Endothelial cell of umbilical vein (primary cell): Measurements from ENCODE around the gene PLXNA3.

Experiments used
- EZH2 ChIP-seq: IDR thresholded peaks from 2 replicates; pipeline ENCODE4 v1.6.1; 2012; ENCODE audit warnings: borderline replicate concordance, low read depth, mild to moderate bottlenecking, moderate library complexity, low read length, inconsistent platforms; ENCODE audit not compliant: severe bottlenecking
- POLR2A ChIP-seq: IDR thresholded peaks from 2 replicates; pipeline ENCODE4 v1.6.1; 2012; ENCODE audit warnings: low read depth, mild to moderate bottlenecking, control low read depth, low read length
- POLR2AphosphoS5 ChIP-seq: IDR thresholded peaks from 2 replicates; pipeline ENCODE4 v1.6.1; 2012; ENCODE audit warnings: low read depth, mild to moderate bottlenecking, control low read depth, low read length, moderate library complexity; ENCODE audit not compliant: insufficient read depth
- TF ChIP-seq, protein P1 (sequence below), 2 donors: IDR thresholded peaks; 1 replicate in 1 of 2; 2 replicates in 1 of 2; pipeline ENCODE4 v1.5.1; 2011; ENCODE audit warnings: low read length in 2 of 2, mild to moderate bottlenecking in 2 of 2, moderate library complexity in 2 of 2, control low read depth in 1 of 2, inconsistent platforms in 1 of 2, low read depth in 1 of 2; ENCODE audit not compliant: insufficient read depth in 1 of 2; ENCODE audit errors: extremely low read depth in 1 of 2
- TF ChIP-seq, protein P2 (sequence below): IDR thresholded peaks from 2 replicates; pipeline ENCODE4 v1.6.1; 2011; ENCODE audit not compliant: insufficient read depth, insufficient read length

DNA sequence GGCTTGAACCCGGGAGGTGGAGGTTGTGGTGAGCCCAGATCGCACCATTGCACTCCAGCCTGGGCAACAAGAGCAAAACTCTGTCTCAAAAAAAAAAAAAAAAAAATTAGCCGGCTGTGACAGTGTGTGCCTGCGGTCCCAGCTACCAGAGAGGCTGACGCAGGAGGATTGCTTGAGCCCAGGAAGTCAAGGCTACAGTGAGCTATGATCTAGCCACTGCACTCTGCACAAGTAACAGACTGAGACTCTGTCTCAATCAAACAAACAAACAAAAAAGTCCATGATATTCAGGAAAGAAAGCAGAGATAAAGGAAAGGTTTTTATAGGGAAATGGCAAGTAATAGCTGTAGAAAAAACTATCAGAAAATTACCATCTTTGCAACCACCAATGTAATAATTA is 23.1 kb downstream of the PLXNA3 start:
- TF ChIP-seq POLR2AphosphoS5: no peak
- TF ChIP-seq POLR2A: no peak
- TF ChIP-seq, protein P1, sequence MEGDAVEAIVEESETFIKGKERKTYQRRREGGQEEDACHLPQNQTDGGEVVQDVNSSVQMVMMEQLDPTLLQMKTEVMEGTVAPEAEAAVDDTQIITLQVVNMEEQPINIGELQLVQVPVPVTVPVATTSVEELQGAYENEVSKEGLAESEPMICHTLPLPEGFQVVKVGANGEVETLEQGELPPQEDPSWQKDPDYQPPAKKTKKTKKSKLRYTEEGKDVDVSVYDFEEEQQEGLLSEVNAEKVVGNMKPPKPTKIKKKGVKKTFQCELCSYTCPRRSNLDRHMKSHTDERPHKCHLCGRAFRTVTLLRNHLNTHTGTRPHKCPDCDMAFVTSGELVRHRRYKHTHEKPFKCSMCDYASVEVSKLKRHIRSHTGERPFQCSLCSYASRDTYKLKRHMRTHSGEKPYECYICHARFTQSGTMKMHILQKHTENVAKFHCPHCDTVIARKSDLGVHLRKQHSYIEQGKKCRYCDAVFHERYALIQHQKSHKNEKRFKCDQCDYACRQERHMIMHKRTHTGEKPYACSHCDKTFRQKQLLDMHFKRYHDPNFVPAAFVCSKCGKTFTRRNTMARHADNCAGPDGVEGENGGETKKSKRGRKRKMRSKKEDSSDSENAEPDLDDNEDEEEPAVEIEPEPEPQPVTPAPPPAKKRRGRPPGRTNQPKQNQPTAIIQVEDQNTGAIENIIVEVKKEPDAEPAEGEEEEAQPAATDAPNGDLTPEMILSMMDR (IDR thresholded peaks at IDR 0.05; ENCODE audit: extremely low read depth in 1 of 2, insufficient read depth in 1 of 2, low read depth in 1 of 2, low read length in 2 of 2): no peak
- TF ChIP-seq, protein P2, sequence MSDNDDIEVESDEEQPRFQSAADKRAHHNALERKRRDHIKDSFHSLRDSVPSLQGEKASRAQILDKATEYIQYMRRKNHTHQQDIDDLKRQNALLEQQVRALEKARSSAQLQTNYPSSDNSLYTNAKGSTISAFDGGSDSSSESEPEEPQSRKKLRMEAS: no peak
- no peak for TF ChIP-seq EZH2
